ENCODE data around the gene FAN1. TPM values are rescaled to one million over a fixed set of nuclear protein-coding genes. Genes with fewer than 3 reads are reported as not detected.
A peak's percentile ranks its signal among the peaks of the same experiment; 100 is the strongest.

Gene FAN1
- total and polyA plus RNA-seq, 2 of the 13 experiments (the other 11 are each of a cell fraction or from before 2014, with no cell fraction given): 10.8 to 20.1 TPM

DNA sequence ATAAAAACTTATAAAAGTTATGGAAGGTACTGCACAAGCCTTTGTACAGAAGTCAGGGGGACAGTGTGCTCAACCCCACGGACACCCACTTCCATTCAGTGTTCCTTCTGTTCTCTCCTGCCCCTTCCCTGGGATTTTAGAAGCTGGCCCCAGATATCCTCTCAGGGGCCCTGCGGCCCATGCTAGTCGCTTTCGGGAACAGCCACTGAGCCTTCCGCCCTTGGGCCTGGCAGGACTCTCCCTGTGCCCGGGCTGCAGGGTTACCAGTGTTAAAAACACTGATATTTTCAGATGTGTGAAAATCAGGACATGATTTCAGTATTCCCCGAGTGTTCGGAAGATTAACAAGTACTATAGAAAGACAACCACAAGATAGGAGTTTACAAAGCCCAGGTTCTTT lies 22.4 kb downstream of the FAN1 start (continued):
- TF ChIP-seq ZNF383 (CRISPR knock-in tag; IDR thresholded peaks at IDR 0.05; ENCODE audit: borderline replicate concordance): no peak

DNA sequence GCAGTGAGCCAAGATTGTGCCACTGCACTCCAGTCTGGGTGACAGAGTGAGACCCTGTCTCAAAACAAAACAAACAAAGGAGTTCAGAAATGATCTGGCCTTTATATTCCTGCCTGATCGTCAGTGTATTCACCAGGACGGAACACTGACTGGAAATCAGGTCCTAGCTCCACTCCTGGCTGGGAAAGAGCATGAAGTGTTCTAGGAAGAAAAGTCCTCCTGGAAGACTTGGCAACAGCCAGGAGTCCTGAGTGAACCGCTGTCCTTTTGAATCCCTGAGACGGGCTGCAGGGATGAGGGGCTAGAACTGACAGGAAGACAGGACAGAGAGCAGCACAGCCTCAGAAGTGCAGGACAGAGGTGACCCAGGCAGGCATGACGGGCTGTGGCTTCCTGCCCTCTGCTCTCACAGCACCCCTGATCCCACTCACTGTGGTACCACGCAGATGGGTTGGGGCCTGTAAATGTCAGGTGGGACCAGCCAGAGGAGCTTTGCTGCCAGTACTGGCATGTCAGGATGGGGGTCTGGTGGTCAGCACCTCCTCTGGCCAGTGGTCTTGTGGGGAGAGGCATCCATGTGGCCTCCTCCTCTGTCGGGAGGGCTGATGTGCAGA lies 23.5 kb downstream of the FAN1 start:
- Histone ChIP-seq H3K9me3 (ENCODE audit: low read length) (no peaks in the 10 kb centered on the region), H4K20me1 (ENCODE audit: insufficient read depth, low read length) (no peaks in the 10 kb centered on the region), H3K9ac (ENCODE audit: insufficient read depth, low read depth, low read length) (no peak overlapping the region), H3K4me3 (replicated peaks in 1 of 3; ENCODE audit: insufficient read depth in 1 of 3, low read depth in 2 of 3, low read length in 3 of 3) (no peak overlapping the region), H3K4me1 (ENCODE audit: insufficient read depth, low read length) (no peaks in the 10 kb centered on the region), H3K79me2 (ENCODE audit: insufficient read depth, low read length) (no peaks in the 10 kb centered on the region), H3K4me2 (ENCODE audit: low read depth, low read length) (no peak overlapping the region), H3K27me3 (ENCODE audit: control insufficient read depth in 1 of 2, insufficient read depth in 2 of 2, low read length in 2 of 2) (no peaks in the 10 kb centered on the region), H2AFZ (ENCODE audit: low read length) (no peak overlapping the region), H3K36me3 (replicated peaks in 1 of 2; ENCODE audit: control insufficient read depth in 1 of 2, insufficient read depth in 2 of 2, low read length in 2 of 2) (peaks cover 20 to 58% of the 10 kb centered on the region in 2 experiments), H3K27ac (ENCODE audit: extremely low read length, insufficient read depth, low read length) (no peak overlapping the region)
- ATAC-seq (no peak; the same call in 2 of the 3 replicates), DNase-seq (ENCODE audit: low spot score) (no peak), FAIRE-seq (no peak)
- in situ Hi-C loops (cut with HindIII; ENCODE audit: extremely low pct_ligation_motif_present, low pct_unique_long_range_greater_than_20kb) (no loop called here), intact Hi-C loops (cut with micrococcal nuclease; ENCODE audit: unreplicated experiment) (no loop called here)
- BruUV-seq (replicated peaks): no TSS peak
- TF ChIP-seq AGO2 (optimal IDR thresholded peaks at IDR 0.05; ENCODE audit: low read depth, low read length): peak; percentile 32
- TF ChIP-seq RBM22 (optimal IDR thresholded peaks at IDR 0.05; ENCODE audit: low read length): no peak
- TF ChIP-seq, protein P1, sequence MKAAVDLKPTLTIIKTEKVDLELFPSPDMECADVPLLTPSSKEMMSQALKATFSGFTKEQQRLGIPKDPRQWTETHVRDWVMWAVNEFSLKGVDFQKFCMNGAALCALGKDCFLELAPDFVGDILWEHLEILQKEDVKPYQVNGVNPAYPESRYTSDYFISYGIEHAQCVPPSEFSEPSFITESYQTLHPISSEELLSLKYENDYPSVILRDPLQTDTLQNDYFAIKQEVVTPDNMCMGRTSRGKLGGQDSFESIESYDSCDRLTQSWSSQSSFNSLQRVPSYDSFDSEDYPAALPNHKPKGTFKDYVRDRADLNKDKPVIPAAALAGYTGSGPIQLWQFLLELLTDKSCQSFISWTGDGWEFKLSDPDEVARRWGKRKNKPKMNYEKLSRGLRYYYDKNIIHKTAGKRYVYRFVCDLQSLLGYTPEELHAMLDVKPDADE (CRISPR knock-in tag; IDR thresholded peaks at IDR 0.05): no peak
- TF ChIP-seq KAT8 (CRISPR knock-in tag; IDR thresholded peaks at IDR 0.05): no peak
- TF ChIP-seq ZNF619 (CRISPR knock-in tag; IDR thresholded peaks at IDR 0.05): no peak
- ChIA-PET CTCF (ENCODE audit: low intra/inter-chr PET ratio, low total read pairs) (no interaction called here), POLR2A (no interaction called here)
- 94% methylated on average over 5 of the region's 7 CpGs for WGBS (ENCODE audit: low lambda C conversion rate)
